Kidney capillary endothelial cell (primary cell): ENCODE results near the gene TBC1D1.
"Not testable (repeated sequence)": the region's sequence is repeated elsewhere in the genome, so short reads cannot be mapped to it uniquely, and the experiment has no call there.

Experiments
- DNase-seq: peaks from one replicate; pipeline ENCODE4 v3.0.0-alpha.2; 2018; ENCODE audit warnings: low spot score

TBC1D1 gene

DNA sequence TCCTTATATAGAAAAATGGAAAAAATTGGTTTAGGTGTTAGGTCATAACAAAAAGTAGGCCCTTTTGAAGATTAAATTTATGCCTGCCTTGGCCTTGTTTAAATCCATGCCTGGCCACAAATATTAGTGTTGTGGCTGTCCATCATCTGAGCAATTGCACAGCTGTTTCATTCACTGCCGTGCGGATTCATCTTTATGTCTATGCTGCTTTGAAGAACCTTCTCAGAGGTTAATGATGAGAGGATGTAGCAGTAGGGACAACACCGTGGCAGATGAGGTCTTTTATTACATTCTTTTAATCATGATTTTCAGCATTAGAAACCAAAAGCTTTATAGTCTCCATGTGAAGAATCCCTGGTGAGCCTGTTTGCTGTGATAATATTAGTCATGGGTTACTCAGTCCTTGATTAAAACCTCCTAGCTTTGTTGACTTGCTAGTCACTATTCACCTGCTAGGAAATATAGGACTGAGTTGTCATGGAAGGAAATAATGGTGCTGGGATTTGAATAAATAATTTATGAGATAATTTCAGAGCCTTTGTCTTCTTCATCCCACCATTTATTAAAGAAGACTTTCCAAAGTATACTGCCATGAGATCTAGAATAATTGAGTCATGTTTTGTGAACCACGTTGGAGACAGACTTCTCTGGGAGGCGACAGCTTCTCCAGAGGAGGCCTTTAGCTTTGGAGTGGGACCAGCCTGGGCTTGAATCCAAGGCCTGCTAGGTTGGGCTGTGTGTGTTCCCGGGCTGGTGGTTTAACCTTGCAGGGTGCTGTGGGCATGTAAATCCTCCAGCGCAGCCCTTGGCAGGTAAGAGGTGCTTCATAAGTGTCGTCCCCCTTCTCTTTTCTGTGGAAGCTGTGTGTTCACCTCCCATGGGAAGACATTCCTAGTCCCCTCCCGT is 122.8 kb downstream of the TBC1D1 start:
- DNase-seq = no peak

DNA sequence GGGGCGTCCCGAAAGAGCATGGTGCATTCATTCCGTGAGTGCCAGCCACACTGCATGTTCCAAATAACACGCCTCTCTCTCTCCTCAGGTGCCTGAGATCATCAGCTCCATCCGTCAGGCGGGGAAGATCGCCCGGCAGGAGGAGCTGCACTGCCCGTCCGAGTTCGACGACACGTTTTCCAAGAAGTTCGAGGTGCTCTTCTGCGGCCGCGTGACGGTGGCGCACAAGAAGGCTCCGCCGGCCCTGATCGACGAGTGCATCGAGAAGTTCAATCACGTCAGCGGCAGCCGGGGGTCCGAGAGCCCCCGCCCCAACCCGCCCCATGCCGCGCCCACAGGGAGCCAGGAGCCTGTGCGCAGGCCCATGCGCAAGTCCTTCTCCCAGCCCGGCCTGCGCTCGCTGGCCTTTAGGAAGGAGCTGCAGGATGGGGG is 123.6 kb downstream of the TBC1D1 start:
- DNase-seq = no peak

DNA sequence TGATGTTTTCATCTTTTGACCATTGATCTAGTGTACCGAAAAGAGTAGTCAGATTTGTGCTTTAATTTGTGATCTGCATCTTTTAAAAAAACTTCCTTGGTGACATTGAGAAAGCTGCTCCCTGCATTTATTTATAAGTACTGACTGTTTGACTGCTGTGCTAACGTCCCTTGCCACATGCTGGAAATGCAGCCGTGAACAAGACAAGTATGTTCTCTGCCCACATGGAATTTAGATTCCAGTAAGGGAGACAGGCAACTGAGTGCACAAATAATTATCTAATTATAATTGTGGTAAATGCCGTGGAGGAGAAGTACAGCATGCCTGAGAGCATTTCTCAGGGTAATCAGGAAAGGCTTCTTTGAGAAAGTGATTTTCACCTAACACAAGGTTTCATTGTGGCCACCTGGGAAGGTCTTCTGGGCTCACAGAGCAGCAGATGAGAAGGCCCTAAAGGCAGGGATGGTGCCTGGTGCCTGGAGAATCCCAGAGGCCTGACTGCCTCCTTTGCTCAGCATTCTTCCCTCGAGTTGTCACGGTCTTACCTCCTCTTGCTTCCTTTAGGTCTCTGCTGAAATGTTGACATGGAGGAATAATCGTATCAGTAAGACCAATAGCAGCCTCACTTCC is 125.1 kb downstream of the TBC1D1 start:
- no peak for DNase-seq

DNA sequence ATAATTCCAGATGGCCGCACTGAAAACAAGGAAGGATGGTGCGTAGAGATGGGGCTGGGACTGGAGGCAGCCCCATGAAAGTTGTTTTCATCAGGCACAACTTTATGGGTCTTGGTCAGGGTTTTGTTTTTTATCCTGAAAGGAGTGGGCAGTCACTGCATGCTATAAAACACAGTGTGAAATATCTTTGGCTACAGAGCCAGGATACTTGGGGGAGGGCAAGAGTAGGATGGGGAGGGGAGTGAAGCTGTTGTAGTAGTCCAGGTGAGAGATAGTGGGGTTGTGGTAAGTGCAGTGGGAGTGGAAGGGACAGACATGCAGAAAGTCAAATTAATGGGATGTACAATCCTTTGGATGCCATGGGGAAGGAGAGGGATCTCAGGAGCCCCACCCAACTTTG is 125.8 kb downstream of the TBC1D1 start:
- no peak for DNase-seq

DNA sequence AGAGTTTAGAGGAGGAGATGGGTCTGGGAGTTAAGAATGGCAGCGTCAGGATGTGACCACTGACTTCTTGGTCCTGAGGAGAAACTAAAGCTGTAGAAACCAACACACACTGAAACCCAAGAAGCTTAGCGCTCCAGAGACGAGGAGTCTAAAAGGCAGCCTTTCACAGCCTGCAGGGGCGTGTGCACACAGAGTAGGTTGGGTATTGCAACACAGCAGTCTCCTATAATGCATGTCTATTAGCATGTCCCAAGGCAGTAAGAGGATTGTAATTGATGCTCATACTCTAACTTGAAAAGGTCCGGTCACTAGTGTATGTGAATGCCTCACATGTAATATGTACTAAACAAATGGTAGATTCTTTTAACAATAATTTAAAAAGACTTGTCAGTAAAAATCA is 126.7 kb downstream of the TBC1D1 start:
- DNase-seq = no peak

DNA sequence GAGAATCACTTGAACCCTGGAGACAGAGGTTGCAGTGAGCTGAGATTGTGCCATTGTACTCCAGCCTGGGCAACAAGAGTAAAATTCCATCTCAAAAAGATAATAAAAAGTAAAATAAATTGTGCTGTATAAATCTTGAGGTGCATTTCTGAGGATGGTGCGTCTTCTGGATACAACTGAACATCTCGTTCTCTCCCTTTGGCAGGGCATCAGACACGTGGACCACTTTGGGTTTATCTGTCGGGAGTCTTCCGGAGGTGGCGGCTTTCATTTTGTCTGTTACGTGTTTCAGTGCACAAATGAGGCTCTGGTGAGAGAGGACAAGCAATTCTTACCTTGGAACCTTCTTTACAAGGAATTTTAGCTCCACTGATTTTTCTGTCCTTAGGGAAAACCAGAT is 129.5 kb downstream of the TBC1D1 start:
- DNase-seq = no peak

DNA sequence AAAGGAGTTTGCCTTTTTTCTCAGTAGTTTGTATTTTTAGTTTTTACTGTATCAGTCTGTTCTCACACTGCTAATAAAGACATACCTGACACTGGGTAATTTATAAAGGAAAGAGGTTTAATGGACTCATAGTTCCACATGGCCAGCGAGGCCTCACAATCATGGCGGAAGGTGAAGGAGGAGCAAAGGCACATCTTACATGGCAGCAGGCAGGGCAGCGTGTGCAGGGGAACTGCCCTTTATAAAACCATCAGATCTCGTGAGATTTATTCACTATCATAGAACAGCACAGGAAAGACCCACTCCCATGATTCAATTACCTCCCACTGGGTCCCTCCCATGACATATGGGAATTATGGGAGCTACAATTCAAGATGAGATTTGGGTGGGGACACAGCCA is 130.1 kb downstream of the TBC1D1 start:
- not testable (repeated sequence) for DNase-seq

DNA sequence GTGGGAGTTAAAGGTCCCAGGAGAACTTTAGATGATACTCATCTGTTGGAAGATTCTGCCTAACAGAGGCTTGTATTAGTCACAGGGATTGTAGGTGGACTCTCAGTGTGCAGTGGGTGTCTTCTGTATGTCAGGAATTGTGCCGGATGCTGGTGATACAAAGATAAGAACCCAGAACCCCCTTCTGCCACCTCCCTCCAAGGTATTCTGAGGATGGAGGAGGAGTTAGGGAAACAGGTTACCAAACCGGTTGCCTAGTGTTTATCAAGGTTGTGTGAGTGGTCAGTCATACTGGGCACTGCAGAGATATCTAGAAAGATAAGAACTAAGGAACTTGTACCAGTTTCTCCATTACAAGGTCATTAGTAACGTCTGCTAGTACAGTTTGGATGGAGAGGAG is 130.9 kb downstream of the TBC1D1 start:
- no peak for DNase-seq

DNA sequence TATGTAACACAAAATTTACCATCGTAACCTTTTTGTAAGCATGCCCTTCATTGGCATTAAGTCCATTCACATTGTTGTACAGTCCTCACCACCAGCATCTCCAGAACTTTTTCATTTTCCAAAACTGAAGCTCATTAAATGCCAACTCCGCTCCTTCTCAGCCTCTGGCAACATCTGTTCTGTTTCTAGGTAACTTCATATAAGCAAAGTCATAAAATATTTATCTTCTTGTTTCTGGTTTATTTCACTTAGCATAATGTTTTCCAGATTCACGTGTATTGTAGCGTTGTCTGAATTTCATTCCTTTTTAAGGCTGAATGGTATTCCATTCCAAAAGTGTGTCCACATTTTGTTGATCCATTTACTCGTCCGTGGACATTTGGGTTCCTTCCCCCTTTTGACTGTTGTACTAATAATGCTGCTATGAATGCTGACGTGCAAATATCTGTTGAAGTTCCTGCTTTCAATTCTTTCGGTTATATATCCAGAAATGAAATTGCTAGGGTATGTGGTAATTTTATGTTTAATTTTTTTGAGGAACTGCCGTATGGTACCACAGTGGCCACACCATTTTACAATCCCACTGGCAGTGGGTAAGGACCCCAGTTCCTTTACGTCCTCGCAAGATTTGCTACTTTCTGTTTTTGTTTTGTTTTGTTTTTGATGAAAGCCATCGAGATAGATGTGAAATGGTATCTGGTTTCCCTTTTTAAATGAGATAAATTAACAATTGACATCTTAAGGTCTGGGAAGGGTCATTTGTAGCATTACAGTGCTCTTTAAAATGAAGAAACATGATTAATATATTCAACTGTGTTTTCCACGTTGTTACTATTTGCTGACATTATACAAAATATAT is 132.7 kb downstream of the TBC1D1 start:
- DNase-seq = no peak

DNA sequence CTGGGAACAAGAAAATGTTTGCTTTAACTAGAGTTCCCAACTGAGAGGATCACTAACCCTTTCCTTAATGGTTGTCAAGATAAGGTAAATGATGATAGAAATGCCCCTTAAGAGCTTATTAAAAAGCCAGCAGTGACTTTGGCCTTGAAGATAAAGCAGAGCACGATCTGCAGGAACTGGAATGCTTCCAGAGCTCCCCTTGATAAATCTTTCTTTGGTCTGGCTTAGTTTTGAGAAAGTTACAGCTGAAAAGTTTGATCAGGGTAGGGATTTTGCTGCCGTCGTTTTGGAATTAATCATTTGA is 133.3 kb downstream of the TBC1D1 start:
- no peak for DNase-seq

DNA sequence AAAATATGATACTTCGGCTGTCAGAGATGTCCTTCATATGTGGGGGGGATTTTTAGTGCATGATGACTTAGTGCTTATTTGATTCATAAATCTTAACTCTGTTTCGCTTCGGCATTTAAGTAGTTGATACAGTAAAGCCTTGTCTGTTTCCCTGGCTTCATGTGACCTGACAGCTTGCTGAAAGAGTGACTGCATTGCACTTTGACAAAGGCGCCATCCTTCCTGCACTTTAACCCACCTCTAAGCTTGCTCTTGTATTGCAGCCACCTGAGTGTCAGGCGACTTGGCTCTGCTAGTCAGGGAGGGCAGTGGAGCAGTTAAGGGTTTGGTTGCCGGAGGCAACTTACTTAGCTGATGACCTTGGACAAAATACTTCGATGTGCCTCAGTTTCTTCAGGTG is 134.8 kb downstream of the TBC1D1 start:
- DNase-seq = no peak

DNA sequence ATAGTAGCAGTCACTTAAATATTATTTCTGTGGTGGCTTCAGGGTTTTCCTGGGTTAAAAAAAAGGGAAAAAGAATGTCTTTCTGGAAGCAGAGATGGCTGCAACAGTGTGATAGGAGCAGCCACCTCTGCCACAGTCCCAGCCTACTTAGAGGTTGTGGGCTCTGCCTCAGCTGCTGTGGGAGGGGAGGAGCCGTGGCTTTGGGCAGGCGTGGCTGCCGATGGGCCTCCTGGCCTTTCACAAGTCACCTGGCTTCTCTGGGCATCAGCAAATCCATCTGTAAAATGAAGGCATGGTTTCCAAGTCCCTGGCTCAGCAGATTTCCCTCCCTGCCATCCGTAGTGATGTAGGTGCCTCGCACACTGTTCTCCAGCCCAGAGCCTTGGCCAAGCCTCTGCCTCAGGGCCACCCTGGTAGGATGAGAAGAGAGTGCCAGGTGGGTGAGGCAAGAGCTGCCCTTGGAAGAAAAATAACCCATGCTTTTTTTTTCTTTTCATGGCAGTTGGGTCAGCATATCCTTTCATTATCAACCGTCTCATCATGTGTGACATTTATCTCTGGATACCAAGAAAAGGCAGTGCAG is 135.4 kb downstream of the TBC1D1 start:
- no peak for DNase-seq

DNA sequence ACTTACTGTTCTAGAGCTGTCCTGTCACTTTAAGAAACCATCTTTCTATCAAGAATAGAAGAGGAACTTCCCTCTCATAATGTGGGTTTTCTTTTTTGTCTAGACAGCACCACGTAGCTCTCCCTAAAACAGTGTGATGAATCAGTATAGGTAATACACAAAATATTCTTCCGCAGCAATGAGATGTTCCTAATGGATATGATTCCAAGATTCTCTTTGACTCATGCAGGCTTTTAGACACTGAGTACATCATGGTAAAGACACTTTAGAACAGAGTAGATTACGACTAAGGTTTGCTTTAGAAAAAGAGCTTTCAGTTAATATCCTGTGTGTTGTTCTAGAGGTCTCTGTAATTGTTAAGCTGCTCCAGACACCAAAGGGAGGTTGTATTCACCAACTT is 139.1 kb downstream of the TBC1D1 start:
- peak; percentile 47 for DNase-seq

DNA sequence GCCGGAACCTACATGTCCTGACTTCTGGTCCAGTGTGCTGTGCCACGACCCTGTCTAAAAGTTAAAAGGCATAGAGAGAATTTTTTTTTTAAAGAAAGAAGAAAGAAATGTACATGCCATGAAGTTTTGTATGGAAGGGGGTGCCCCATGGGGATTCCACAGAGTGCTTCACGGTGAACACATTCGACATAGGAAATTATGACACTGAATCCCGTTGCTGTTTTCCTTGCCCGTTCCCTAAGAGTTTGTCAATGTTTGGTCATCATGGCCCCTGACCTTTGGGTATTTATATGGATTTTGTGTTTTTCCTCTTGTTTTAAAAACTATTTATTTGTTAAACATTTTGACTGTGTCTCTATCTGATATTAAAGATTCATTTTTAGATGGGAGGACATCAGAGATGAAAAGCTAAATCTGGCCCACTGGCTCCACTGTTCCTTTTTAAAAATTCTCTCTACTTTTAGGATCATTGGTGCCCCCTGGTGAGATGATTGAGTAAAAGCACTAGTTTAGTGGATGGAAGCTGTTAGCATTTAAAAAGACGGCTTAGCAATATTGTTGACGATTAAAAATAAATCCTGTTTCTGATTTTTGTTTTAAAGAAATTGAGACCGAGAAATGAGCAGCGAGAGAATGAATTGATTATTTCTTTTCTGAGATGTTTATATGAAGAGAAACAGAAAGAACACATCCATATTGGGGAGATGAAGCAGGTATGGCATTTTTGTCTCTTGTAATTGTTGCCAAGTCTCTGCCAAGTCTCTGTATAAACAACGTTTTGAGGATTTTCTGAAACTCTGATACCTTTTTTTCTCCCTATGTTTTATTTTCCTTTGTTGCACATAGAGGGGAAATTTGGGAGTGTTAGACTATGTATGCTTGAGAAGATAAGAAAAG is 144.3 kb downstream of the TBC1D1 start:
- DNase-seq = peak; percentile 63

DNA sequence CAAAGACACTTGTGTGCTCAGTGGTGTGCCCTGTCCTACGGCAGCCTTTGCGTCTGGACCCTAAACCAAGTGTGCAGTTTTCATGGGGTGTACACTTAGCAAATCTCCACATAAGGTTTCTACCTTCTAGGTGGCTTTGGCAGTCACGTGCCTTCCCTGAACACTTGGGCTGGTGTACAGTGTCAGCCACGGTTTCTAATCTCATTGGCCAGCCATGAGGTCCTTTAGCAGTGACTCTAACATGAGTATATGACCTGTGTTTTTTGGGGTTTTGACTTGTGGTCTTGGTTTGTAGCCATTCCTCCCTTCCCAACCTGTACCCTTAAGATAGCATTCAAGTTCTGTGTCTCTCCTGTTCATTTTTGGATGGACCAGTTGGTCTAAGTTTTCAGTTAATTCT is 145.7 kb downstream of the TBC1D1 start:
- no peak for DNase-seq

DNA sequence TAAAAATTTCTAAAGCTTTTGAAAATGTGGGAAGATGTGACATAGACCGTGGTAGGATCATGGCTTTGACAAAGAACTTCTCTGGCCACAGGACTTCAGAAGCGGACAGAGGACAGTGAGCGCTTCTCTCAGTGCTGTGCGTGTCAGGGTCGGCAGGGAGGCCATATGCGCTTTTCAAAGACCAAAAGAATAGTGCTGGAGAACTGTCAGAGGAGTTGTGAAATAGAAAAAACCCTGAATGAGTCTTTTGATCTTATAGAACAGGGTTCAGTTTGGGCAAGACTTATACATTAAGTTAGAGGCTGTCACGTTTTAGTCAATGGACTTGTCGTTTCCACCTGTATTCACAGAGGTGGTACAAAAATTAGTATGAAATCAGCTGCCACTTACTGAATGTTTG is 146.7 kb downstream of the TBC1D1 start:
- DNase-seq = no peak

DNA sequence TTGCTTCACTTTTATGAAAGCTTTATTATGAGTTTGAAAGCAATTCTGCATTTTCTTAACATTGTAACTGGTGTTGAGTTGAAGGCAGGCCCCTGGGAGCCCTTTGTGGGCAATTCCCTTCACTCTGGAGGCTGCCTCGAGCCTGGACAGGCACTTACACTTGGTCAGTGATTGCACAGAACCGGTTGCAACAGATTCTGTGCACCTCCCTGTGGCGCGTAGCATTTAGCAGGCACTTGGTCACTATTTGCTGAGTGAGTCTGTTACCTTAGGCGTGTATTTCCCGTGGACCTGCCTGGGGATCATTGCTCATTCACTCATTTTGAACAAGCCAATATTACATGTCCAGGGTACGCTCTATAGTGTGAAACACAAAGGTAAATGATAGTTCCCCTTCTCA is 149.7 kb downstream of the TBC1D1 start:
- DNase-seq = no peak

DNA sequence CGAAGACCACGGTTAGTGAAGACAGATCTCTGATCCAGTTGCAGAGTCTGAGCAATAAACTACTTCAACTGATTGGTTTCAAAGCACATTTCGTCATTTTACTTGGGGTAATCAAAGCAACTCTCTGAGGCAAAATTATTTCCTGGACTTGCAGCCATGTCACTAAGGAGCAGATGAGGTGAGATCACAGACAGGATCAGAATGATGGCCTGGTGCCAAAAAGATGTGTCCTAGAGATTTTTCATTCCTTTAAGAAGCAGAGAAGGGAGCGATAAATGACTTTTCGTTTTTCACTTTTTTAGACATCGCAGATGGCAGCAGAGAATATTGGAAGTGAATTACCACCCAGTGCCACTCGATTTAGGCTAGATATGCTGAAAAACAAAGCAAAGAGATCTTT is 153.2 kb downstream of the TBC1D1 start:
- DNase-seq = no peak

DNA sequence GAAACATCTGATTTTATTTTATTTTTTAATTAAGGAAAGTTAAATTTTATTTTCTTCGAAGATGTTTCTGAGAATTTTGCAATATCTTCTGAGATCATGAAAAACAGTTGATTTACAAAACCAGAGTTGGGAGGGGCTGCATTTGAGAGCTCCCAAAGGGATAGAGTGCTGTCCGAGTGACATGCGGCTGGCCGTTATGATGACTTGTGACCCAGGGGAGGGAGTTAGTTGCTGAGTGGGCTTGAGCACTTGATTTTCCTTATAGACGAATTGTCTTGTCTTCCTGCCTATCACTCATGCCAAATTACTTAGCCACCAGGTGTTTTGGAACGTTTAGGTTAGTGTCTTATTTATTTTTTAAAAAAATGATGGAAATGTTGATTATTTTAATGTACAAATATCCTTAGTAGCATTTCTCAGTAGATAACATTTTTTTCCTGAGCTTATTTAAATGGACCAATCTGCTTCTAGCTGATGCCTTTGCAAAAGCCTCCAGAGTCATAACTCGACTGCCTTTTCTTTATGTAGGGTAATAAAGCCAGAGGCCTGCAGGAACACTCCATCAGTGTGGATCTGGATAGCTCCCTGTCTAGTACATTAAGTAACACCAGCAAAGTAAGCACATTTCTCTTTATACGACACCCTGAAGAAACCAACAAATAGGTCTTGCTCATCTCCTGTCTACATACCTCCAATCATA is 154.6 kb downstream of the TBC1D1 start:
- no peak for DNase-seq

DNA sequence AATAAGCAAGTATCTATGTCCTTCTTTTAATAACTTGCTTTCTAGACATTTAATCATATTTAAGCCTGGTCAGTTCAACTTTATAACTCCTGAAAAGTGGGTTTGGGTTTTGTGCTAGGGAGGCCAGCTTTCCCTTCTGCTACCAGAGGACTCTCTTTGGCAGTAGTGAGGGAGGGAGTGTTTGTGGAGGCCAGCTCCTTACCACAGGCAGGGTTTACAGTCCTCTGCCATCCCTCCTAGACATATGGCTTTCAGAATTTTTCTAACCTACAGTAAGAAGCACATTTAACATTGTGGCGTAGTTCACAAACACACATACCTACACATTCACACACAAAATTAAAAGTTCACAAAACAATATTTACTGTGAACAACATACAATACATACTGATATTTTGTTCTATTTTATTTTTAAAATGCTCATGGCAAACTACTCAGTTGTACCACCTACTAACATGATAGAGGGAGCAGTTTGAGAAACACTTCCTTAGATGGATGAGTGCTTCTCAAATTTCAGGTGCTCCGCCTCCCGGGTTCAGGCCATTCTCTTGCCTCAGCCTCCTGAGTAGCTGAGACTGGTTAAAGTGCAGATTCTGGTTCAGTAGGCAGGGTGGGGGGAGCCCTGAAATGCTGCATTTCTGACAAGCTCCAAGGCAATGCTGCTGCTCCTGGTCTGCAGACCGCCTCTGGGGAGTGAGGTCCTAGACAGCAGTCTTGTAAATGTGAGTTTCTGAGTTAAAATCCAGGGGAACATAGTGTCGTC is 156.0 kb downstream of the TBC1D1 start:
- DNase-seq = no peak
